HepG2 (cell line): Measurements from ENCODE around the gene NFILZ. TPM values are rescaled to one million over a fixed set of nuclear protein-coding genes. Genes with fewer than 3 reads are reported as not detected.

Source experiments
- ATAC-seq: fragments of 200-7000 bp; cut with Tn5 transposase; 3 replicates; pipeline ENCODE4 v1.9.1; 2020; ENCODE audit warnings: mild to moderate bottlenecking, moderate library complexity
- BruUV-seq: library from RNA; stranded (reverse); fragments of 400-500 nt; replicated peaks from 2 replicates; lab custom pipeline; 2021; lab: Mats Ljungman, UMichigan
- CTCF ChIA-PET: fragments of 300-600 bp; formaldehyde crosslinking; extraction: SDS; loops from one replicate; lab custom pipeline; 2021; ENCODE audit warnings: low total read pairs, inconsistent platforms, low intra/inter-chr PET ratio; lab: Yijun Ruan, JAX
- POLR2A ChIA-PET: fragments of 350-600 bp; sonication (Branson Sonifier 250); formaldehyde crosslinking; loops from one replicate; lab custom pipeline; 2020; ENCODE audit warnings: antibody characterized with exemption, inconsistent platforms; lab: Yijun Ruan, JAX
- DNase-seq: peaks from one replicate; pipeline ENCODE4 v3.0.0-alpha.2; 2015; ENCODE audit warnings: low spot score
- FAIRE-seq: peaks from 3 replicates; lab custom pipeline; 2011; peaks lifted over from hg19 to GRCh38; lab: Jason Lieb, UNC
- H2AFZ ChIP-seq: one replicate; pipeline ENCODE4 v1.6.1; 2011; ENCODE audit warnings: low read length, inconsistent platforms
- H3K27ac ChIP-seq: fragments of 300-600 bp; 3 replicates; pipeline ENCODE4 v1.8.0; 2011; ENCODE audit warnings: mixed run types, mild to moderate bottlenecking, mixed read lengths, low read length, inconsistent platforms; ENCODE audit not compliant: insufficient read depth; ENCODE audit errors: extremely low read length
- H3K27me3 ChIP-seq, 2 experiments: fragments of 200-600 bp in 1 of 2; 2 replicates in 1 of 2; 3 replicates in 1 of 2; pipeline versions ENCODE4 v1.6.0 to v1.8.0; 2011; ENCODE audit warnings: low read length in 2 of 2, mild to moderate bottlenecking in 2 of 2, moderate library complexity in 2 of 2, inconsistent platforms in 1 of 2; ENCODE audit not compliant: insufficient read depth in 2 of 2, control insufficient read depth in 1 of 2
- H3K36me3 ChIP-seq, 2 experiments: fragments of 200-600 bp in 1 of 2; replicated peaks in 1 of 2; 2 replicates in 1 of 2; 3 replicates in 1 of 2; pipeline versions ENCODE4 v1.5.1 to v1.8.0; 2011; ENCODE audit warnings: low read length in 2 of 2, inconsistent platforms in 1 of 2; ENCODE audit not compliant: insufficient read depth in 2 of 2, control insufficient read depth in 1 of 2
- H3K4me1 ChIP-seq: 2 replicates; pipeline ENCODE4 v1.5.1; 2012; ENCODE audit warnings: low read length, inconsistent platforms; ENCODE audit not compliant: insufficient read depth
- H3K4me2 ChIP-seq: 2 replicates; pipeline ENCODE4 v1.6.0; 2011; ENCODE audit warnings: low read depth, low read length, inconsistent platforms
- H3K4me3 ChIP-seq, 3 experiments: fragments of 200-600 bp in 1 of 3; sonication (generic), shearing (Covaris generic) in 1 of 3; replicated peaks in 1 of 3; 2 replicates each; pipeline ENCODE4 v1.5.1; 2011 to 2016; ENCODE audit warnings: low read length in 3 of 3, inconsistent platforms in 2 of 3, low read depth in 2 of 3, mild to moderate bottlenecking in 2 of 3, control low read depth in 1 of 3, mixed read lengths in 1 of 3; ENCODE audit not compliant: insufficient read depth in 1 of 3
- H3K79me2 ChIP-seq: one replicate; pipeline ENCODE4 v1.6.1; 2011; ENCODE audit warnings: low read length, inconsistent platforms; ENCODE audit not compliant: insufficient read depth
- H3K9ac ChIP-seq: 2 replicates; pipeline ENCODE4 v1.6.0; 2011; ENCODE audit warnings: mild to moderate bottlenecking, low read depth, low read length, inconsistent platforms; ENCODE audit not compliant: insufficient read depth
- H3K9me3 ChIP-seq: 2 replicates; pipeline ENCODE4 v1.5.1; 2012; ENCODE audit warnings: mild to moderate bottlenecking, low read length
- H4K20me1 ChIP-seq: 2 replicates; pipeline ENCODE4 v1.6.0; 2011; ENCODE audit warnings: inconsistent platforms, mild to moderate bottlenecking, low read length, moderate library complexity; ENCODE audit not compliant: insufficient read depth
- BRCA1 ChIP-seq: sonication (generic); formaldehyde crosslinking; IDR thresholded peaks from 2 replicates; pipeline ENCODE4 v1.4.0; 2020; ENCODE audit warnings: missing genetic modification reagents
- CBX1 ChIP-seq: IDR thresholded peaks from one replicate; pipeline ENCODE4 v1.6.1; 2016; ENCODE audit warnings: antibody characterized with exemption, low read depth
- CEBPZ ChIP-seq: IDR thresholded peaks from 2 replicates; pipeline ENCODE4 v1.6.1; 2012; ENCODE audit warnings: low read length, improper control_type of control experiment
- CHD4 ChIP-seq: fragments of 200-600 bp; sonication (generic); IDR thresholded peaks from 2 replicates; pipeline ENCODE4 v1.7.0; 2017; ENCODE audit warnings: mild to moderate bottlenecking, low read length, borderline replicate concordance
- DNMT1 ChIP-seq: sonication (generic); formaldehyde crosslinking; IDR thresholded peaks from 2 replicates; pipeline ENCODE4 v1.5.1; 2020; ENCODE audit warnings: mild to moderate bottlenecking, missing genetic modification reagents
- GZF1 ChIP-seq: sonication (generic); formaldehyde crosslinking; IDR thresholded peaks from 2 replicates; pipeline ENCODE4 v1.5.1; 2020; ENCODE audit warnings: mild to moderate bottlenecking, missing genetic modification reagents
- IKZF1 ChIP-seq: fragments of 450-650 bp; IDR thresholded peaks from 2 replicates; pipeline ENCODE4 v1.7.1; 2016
- NPAS2 ChIP-seq: sonication (generic); formaldehyde crosslinking; IDR thresholded peaks from 2 replicates; pipeline ENCODE4 v1.8.0; 2022; ENCODE audit warnings: mild to moderate bottlenecking, missing genetic modification reagents, borderline replicate concordance
- PHB2 ChIP-seq: fragments of 450-650 bp; IDR thresholded peaks from 2 replicates; pipeline ENCODE4 v1.6.1; 2018; ENCODE audit not compliant: partially characterized antibody
- PHF21A ChIP-seq: sonication (generic); formaldehyde crosslinking; IDR thresholded peaks from 2 replicates; pipeline ENCODE4 v1.5.0; 2020; ENCODE audit warnings: mild to moderate bottlenecking, missing genetic modification reagents
- POLR2AphosphoS5 ChIP-seq: IDR thresholded peaks from 2 replicates; pipeline ENCODE4 v1.6.1; 2012; ENCODE audit warnings: low read depth, low read length
- ZNF558 ChIP-seq: sonication (generic); formaldehyde crosslinking; IDR thresholded peaks from 2 replicates; pipeline ENCODE4 v1.9.0; 2022; ENCODE audit warnings: mild to moderate bottlenecking, missing genetic modification reagents, borderline replicate concordance
- ZNF816 ChIP-seq: sonication (generic); formaldehyde crosslinking; IDR thresholded peaks from 2 replicates; pipeline ENCODE4 v1.8.0; 2022; ENCODE audit warnings: missing genetic modification reagents, mild to moderate bottlenecking, borderline replicate concordance
- ZSCAN5A ChIP-seq: sonication (generic); formaldehyde crosslinking; IDR thresholded peaks from 2 replicates; pipeline ENCODE4 v1.8.0; 2022; ENCODE audit warnings: mild to moderate bottlenecking, missing genetic modification reagents, borderline replicate concordance
- in situ Hi-C: cut with HindIII; loops from 2 replicates; pipeline ENCODE4 v1.10.0; 2017; ENCODE audit warnings: low pct_unique_long_range_greater_than_20kb; ENCODE audit not compliant: extremely low pct_ligation_motif_present
- intact Hi-C: fragments of 100-400 bp; cut with micrococcal nuclease; formaldehyde crosslinking; loops from one replicate; pipeline ENCODE4 v1.10.0; 2022; ENCODE audit not compliant: unreplicated experiment
- polyA plus RNA-seq, 8 experiments: library from polyadenylated mRNA; depleted of rRNA in 3 of 8; stranded (reverse) in 7 of 8; unstranded in 1 of 8; fragments of >200 nt; fragmentation: Illumina TruSeq in 4 of 8; extraction: Trizol in 4 of 8; gene quantifications; 2 replicates each; pipeline versions ENCODE4 v1.2.1 to v1.2.3, GENCODE V29; 2011 to 2016; ENCODE audit warnings: low read depth in 4 of 8, missing spikeins in 1 of 8, mixed read lengths in 1 of 8; ENCODE audit not compliant: insufficient read depth in 1 of 8
- total RNA-seq, 5 experiments: library from RNA; depleted of rRNA; stranded (reverse); fragments of >200 nt; fragmentation: Illumina TruSeq; extraction: Trizol; gene quantifications; 2 replicates each; pipeline ENCODE4 v1.2.3, GENCODE V29; 2016; ENCODE audit warnings: low read depth in 1 of 5
- TF ChIP-seq, protein P1 (sequence below): sonication (generic); formaldehyde crosslinking; IDR thresholded peaks from 2 replicates; pipeline ENCODE4 v1.4.0; 2020; ENCODE audit warnings: mild to moderate bottlenecking, missing genetic modification reagents, borderline replicate concordance

The NFILZ gene
- total and polyA plus RNA-seq, 2 of the 13 experiments (the other 11 are each of a cell fraction or from before 2014, with no cell fraction given): not detected

DNA sequence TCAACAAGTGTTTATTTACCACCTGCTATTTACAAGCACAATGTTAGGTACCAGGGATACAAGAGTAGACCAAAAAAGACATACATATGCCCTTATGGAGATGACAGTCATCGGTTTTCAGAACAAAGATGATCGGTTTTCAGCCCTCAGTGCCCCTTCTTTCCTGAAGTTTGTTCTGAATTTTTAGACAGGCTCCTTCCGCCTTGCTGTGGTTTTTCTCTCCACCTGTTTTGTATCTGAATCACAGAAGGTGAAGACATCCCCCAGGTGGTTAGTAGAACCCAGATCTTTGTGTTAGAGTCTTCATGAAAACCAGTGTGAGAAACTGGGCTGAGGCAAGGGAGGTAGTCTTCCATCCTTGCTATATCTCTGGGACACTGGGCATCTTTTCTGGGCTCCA, 44.6 kb downstream of the NFILZ start (continued):
- TF ChIP-seq ZNF558 (CRISPR knock-in tag): no peak
- no peak for TF ChIP-seq CEBPZ
- TF ChIP-seq, all 625 proteins: peak for 0

DNA sequence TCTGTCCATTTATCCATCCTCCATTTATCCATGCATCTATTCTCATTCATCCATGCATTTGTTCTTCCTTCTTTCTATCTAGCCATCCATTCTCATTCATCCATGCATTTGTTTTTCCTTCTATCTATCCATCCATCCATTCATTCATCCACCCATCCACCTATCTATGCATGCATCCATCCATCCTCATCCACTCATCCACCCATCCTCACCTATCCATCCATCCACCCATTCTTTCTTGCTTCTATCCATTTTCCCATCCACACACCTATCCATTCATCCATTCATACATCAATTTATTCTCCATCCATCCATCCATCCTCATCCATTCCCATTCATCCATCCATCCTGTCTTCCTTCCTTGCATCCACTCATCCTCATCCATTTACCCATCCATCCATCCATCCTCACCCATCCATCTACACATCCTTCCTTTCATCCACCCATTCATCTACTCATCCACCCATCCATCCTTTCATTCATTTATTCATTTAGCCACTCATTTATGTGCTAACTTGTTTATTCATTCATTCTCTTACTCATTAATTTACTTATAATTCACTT, 47.9 kb downstream of the NFILZ start:
- no TSS peak for BruUV-seq
- in situ Hi-C loops (no loop called here), intact Hi-C loops (no loop called here)
- ATAC-seq (no peak), DNase-seq (no peak), FAIRE-seq (no peak)
- Histone ChIP-seq H3K27ac (no peak overlapping the region), H3K4me1 (no peaks in the 10 kb centered on the region), H3K4me3 (no peak overlapping the region), H3K9ac (no peak overlapping the region), H3K4me2 (no peak overlapping the region), H3K27me3 (no peaks in the 10 kb centered on the region), H4K20me1 (no peaks in the 10 kb centered on the region), H2AFZ (no peak overlapping the region), H3K36me3 (no peaks in the 10 kb centered on the region), H3K9me3 (peaks cover 7% of the 10 kb centered on the region; the same call in 1 of the 2 replicates), H3K79me2 (no peaks in the 10 kb centered on the region)
- ChIA-PET CTCF (no interaction called here), POLR2A (no interaction called here)
- TF ChIP-seq ZSCAN5A (CRISPR knock-in tag) (no peak), CHD4 (no peak), POLR2AphosphoS5 (no peak), GZF1 (CRISPR knock-in tag) (no peak), PHB2 (peak; percentile 39), DNMT1 (no peak), PHF21A (CRISPR knock-in tag) (no peak), NPAS2 (CRISPR knock-in tag) (no peak), IKZF1 (peak; percentile 20; the same call in 1 of the 2 replicates), ZNF816 (no peak), CBX1 (no peak), BRCA1 (CRISPR knock-in tag) (no peak)
- TF ChIP-seq, protein P1, sequence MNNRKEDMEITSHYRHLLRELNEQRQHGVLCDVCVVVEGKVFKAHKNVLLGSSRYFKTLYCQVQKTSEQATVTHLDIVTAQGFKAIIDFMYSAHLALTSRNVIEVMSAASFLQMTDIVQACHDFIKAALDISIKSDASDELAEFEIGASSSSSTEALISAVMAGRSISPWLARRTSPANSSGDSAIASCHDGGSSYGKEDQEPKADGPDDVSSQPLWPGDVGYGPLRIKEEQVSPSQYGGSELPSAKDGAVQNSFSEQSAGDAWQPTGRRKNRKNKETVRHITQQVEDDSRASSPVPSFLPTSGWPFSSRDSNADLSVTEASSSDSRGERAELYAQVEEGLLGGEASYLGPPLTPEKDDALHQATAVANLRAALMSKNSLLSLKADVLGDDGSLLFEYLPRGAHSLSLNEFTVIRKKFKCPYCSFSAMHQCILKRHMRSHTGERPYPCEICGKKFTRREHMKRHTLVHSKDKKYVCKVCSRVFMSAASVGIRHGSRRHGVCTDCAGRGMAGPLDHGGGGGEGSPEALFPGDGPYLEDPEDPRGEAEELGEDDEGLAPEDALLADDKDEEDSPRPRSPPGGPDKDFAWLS (CRISPR knock-in tag): no peak
